ENCODE results near the gene MGMT. TPM values are rescaled to one million over a fixed set of nuclear protein-coding genes. Genes with fewer than 3 reads are reported as not detected.

MGMT gene
- total RNA-seq, 2 donors from 2014 or later, result 18.3 to 25.5 TPM

DNA sequence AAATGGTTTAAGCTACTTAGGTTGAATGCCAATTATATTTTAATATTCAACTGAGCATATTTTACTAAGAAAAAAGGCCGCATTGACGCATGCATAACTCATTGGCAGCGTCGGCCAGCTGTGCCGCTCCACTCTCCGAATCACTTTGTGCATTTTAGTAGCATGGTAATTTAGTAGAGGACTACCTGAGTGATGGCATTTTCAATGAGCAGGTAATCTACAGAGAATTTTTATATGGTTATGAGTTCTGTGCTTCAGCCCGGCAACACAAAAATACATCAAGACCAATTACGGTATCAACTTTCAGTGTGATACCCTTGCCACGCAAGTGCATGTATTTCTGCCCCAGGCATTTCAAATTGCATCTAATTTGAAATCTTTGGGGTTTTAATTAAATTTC, 249.8 kb downstream of the MGMT start:
- no peaks in the 10 kb centered on the region for H3K4me1 ChIP-seq (ENCODE audit: control insufficient read depth in 1 of 2, low read depth in 2 of 2)
- H3K27ac ChIP-seq, result no peak overlapping the region
- DNase-seq (ENCODE audit: low spot score), result no peak
- H3K27me3 ChIP-seq (replicated peaks; ENCODE audit: insufficient read depth), result no peaks in the 10 kb centered on the region
- H3K4me3 ChIP-seq, result no peak overlapping the region
- no peaks in the 10 kb centered on the region for H3K36me3 ChIP-seq
- H3K9me3 ChIP-seq, result peaks cover 4% of the 10 kb centered on the region
- ATAC-seq (ENCODE audit: insufficient number of reproducible peaks, low FRiP score, low read depth), result no peak
- TF ChIP-seq, protein P1, sequence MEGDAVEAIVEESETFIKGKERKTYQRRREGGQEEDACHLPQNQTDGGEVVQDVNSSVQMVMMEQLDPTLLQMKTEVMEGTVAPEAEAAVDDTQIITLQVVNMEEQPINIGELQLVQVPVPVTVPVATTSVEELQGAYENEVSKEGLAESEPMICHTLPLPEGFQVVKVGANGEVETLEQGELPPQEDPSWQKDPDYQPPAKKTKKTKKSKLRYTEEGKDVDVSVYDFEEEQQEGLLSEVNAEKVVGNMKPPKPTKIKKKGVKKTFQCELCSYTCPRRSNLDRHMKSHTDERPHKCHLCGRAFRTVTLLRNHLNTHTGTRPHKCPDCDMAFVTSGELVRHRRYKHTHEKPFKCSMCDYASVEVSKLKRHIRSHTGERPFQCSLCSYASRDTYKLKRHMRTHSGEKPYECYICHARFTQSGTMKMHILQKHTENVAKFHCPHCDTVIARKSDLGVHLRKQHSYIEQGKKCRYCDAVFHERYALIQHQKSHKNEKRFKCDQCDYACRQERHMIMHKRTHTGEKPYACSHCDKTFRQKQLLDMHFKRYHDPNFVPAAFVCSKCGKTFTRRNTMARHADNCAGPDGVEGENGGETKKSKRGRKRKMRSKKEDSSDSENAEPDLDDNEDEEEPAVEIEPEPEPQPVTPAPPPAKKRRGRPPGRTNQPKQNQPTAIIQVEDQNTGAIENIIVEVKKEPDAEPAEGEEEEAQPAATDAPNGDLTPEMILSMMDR (IDR thresholded peaks at IDR 0.05), result no peak

DNA sequence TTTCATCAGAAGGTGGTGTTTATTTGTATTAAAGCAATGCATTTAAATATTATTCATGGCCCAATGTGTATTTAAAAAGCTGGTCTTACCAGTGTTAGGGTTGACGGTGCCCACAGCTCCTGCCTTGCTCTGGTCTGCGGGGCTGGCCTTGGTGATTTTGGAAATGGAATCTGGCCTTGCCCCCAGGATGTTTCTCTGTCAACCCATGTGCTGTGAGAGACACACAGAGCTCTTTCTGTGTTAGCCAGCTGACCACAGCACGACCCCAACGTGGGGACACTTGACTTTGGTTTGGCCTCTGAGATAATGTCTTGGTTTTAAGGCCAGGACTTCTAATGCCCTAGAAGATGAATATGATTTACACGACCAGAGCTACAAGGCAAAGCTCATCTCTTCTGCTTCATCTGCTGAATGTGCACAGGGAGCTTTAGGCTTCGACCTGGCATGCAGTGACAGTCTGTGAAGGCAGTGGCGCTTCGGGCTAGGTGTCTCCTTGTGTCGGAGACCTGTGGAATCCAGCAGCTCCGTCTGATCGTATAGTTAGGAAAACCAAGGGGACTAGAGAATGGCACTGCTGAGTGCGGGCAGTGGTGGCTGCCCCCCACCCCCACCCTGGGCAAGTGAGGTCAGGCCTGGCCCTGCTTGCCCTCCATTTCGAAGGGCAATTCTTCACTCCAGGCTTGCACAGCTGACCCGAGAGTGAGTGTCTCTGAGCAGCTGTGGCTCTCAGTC, 250.9 kb downstream of the MGMT start:
- ATAC-seq (ENCODE audit: insufficient number of reproducible peaks, low FRiP score, low read depth), result no peak

DNA sequence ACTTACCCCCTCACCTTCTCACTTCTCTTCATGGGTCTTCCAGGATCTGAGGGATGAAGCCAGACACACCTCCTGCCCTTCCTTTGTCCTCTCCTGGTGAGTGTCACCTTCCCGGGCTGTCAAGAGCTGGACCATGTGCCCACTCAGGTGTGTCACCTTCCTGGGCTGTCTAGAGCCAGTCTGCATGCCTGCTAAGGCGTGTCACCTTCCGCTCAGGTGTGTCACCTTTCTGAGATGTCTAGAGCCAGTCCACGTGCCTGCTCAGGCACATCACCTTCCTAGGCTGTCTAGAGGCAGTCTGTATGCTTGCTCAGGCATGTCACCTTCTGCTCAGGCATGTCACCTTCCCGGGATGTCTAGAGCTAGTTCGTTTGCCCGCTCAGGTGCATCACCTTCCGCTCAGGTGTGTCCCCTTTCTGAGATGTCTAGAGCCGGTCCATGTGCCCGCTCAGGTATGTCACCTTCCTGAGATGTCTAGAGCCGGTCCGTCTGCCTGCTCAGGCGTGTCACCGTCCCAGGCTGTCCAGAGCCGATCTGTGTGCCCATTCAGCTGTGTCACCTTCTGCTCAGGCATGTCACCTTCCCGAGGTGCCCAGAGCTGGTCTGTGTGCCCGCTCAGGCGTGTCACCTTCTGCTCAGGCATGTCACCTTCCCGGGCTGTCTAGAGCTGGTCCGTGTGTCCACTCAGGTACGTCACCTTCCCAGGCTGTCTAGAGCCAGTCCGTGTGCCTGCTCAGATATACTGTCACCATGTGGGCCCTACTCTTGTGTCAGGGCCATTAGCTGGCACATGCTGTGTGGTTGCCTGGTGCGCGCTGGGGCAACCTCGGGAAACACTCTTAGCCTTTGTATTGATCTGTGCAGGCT, 251.7 kb downstream of the MGMT start:
- Histone ChIP-seq H3K4me1 (ENCODE audit: control insufficient read depth in 1 of 2, low read depth in 2 of 2) (no peaks in the 10 kb centered on the region), H3K36me3 (no peaks in the 10 kb centered on the region), H3K27ac (no peak overlapping the region), H3K4me3 (no peak overlapping the region), H3K9me3 (peaks cover 4% of the 10 kb centered on the region), H3K27me3 (replicated peaks; ENCODE audit: insufficient read depth) (no peaks in the 10 kb centered on the region)
- ATAC-seq (ENCODE audit: insufficient number of reproducible peaks, low FRiP score, low read depth) (no peak), DNase-seq (ENCODE audit: low spot score) (no peak)
- TF ChIP-seq, protein P1 (IDR thresholded peaks at IDR 0.05), result no peak

More for the DNA sequence above, 250.9 kb downstream of the MGMT start:
- DNase-seq (ENCODE audit: low spot score), result no peak
- TF ChIP-seq, protein P1 (IDR thresholded peaks at IDR 0.05), result no peak
- Histone ChIP-seq H3K9me3 (peaks cover 4% of the 10 kb centered on the region), H3K27me3 (replicated peaks; ENCODE audit: insufficient read depth) (no peaks in the 10 kb centered on the region), H3K4me3 (no peak overlapping the region), H3K36me3 (no peaks in the 10 kb centered on the region), H3K4me1 (ENCODE audit: control insufficient read depth in 1 of 2, low read depth in 2 of 2) (no peaks in the 10 kb centered on the region), H3K27ac (no peak overlapping the region)

DNA sequence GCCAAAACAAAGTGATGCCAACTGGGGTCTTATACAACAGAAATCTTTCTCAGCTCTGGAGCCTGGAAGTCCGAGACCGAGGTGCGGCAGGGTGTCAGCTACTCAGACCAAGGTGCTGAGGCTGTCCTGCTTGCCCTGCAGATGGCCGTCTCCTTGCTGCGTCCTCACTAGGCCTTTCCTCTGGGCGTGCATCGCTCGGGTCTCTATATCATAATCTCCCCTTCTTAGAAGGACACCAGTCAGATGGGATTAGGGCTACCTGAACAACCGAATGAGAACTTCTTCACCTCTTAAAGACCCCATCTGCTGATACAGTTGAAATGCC, 252.3 kb downstream of the MGMT start:
- no peaks in the 10 kb centered on the region for H3K36me3 ChIP-seq
- no peaks in the 10 kb centered on the region for H3K27me3 ChIP-seq (replicated peaks; ENCODE audit: insufficient read depth)
- H3K4me1 ChIP-seq (ENCODE audit: control insufficient read depth in 1 of 2, low read depth in 2 of 2), result no peaks in the 10 kb centered on the region
- no peak overlapping the region for H3K4me3 ChIP-seq
- no peak for ATAC-seq (ENCODE audit: insufficient number of reproducible peaks, low FRiP score, low read depth)
- DNase-seq (ENCODE audit: low spot score), result no peak
- H3K27ac ChIP-seq, result no peak overlapping the region
- TF ChIP-seq, protein P1 (IDR thresholded peaks at IDR 0.05), result no peak
- peaks cover 4% of the 10 kb centered on the region for H3K9me3 ChIP-seq

DNA sequence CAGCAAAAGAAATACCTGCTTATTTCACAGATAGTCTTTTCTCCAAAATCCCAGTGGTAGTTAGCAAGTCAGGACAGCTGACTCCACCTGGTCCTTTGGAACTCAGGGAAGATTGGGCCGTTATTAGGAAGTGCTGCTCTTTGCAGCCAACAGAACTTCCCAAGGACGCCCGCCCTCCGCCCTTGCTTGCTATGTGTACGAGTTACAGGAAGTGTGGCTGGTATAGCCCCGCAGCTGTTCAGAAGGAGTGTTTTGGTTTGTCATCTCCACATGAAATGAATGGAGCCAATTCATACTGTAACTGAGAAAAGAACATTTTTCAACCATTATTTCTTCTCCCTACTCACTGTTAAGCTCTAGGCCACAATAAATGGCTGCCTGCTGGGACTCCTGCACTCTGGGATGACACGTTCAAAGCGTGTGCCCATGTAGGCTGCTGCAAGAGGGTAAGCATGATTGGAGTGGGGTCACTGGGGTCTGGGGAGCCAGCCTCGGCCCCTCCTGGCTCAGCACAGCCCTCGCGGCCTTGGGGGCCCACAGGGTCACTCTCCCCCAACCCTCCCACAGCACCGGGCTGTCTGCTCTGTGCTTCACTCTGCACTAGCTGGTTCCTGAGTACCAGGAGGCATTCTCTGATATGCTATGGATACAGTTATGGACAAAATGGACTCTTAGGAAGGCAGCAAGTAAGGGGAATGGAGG, 253.0 kb downstream of the MGMT start:
- TF ChIP-seq, protein P1 (IDR thresholded peaks at IDR 0.05), result no peak
- H3K4me3 ChIP-seq, result no peak overlapping the region
- ATAC-seq (ENCODE audit: insufficient number of reproducible peaks, low FRiP score, low read depth) (no peak), DNase-seq (ENCODE audit: low spot score) (no peak)
- no peak overlapping the region for H3K27ac ChIP-seq
- no peaks in the 10 kb centered on the region for H3K27me3 ChIP-seq (replicated peaks; ENCODE audit: insufficient read depth)
- no peaks in the 10 kb centered on the region for H3K4me1 ChIP-seq (ENCODE audit: control insufficient read depth in 1 of 2, low read depth in 2 of 2)
- H3K9me3 ChIP-seq, result peaks cover 4% of the 10 kb centered on the region
- no peaks in the 10 kb centered on the region for H3K36me3 ChIP-seq
